VCaP (cell line): Measurements from ENCODE around the gene ZNF385A.

ENCODE experiments used
- H3K27ac ChIP-seq: fragments of 450-650 bp; 2 replicates; pipeline ENCODE4 v1.5.1; 2017
- TF ChIP-seq, protein P1 (sequence below): fragments of 450-650 bp; conservative IDR thresholded peaks from 2 replicates; pipeline ENCODE4 v1.5.1; 2017; ENCODE audit warnings: mild to moderate bottlenecking, moderate library complexity

The ZNF385A gene

DNA sequence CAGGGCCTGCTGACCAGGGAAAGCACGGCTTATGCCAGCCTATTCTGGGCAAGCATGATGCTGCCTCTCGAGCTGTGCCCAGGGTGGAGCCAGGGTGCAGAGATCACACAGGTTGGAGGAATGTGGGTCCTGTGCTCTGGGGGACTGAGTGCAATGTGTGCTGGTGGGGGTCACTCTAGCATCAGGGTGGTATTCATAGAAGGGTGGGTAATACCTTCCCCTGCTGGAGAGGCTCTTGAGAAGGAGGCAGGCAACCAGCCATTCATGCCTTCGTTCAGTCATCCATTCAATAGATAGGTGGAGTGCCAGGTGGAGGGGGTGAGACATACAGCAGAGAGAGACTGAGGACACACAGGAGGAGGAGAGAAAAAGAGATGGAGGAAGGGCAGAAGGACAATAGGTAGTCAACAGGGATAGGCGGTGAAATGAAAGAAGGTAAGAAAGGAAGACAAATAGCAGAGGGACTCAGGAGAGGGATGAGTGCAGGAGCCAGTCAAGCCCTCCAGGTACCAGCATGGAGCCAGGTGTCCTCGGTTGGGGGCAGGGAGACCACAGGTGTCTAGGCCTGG, 5.2 kb upstream of the ZNF385A start:
- TF ChIP-seq, protein P1, sequence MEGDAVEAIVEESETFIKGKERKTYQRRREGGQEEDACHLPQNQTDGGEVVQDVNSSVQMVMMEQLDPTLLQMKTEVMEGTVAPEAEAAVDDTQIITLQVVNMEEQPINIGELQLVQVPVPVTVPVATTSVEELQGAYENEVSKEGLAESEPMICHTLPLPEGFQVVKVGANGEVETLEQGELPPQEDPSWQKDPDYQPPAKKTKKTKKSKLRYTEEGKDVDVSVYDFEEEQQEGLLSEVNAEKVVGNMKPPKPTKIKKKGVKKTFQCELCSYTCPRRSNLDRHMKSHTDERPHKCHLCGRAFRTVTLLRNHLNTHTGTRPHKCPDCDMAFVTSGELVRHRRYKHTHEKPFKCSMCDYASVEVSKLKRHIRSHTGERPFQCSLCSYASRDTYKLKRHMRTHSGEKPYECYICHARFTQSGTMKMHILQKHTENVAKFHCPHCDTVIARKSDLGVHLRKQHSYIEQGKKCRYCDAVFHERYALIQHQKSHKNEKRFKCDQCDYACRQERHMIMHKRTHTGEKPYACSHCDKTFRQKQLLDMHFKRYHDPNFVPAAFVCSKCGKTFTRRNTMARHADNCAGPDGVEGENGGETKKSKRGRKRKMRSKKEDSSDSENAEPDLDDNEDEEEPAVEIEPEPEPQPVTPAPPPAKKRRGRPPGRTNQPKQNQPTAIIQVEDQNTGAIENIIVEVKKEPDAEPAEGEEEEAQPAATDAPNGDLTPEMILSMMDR = no peak
- H3K27ac ChIP-seq = peak overlapping the region; percentile 95

DNA sequence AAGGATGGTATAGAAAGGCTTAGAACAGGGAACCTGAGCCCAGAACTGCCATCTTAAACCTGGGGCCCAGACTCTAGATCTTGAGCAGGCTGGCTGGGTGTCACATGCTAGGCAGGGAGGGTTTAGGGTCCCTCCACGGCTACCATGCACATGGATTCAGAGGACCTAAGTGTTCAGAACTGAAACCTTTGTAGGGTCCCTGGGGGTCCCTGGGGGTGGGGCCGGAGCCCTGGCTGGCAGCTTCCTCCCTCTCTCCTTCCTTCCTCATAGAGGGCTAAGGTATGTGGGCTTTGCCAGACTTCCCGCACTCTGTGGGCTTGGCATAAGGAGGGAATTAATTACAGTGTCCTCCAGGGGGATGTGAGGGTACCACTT, 4.6 kb upstream of the ZNF385A start:
- peak overlapping the region; percentile 95 for H3K27ac ChIP-seq
- TF ChIP-seq, protein P1 = no peak

DNA sequence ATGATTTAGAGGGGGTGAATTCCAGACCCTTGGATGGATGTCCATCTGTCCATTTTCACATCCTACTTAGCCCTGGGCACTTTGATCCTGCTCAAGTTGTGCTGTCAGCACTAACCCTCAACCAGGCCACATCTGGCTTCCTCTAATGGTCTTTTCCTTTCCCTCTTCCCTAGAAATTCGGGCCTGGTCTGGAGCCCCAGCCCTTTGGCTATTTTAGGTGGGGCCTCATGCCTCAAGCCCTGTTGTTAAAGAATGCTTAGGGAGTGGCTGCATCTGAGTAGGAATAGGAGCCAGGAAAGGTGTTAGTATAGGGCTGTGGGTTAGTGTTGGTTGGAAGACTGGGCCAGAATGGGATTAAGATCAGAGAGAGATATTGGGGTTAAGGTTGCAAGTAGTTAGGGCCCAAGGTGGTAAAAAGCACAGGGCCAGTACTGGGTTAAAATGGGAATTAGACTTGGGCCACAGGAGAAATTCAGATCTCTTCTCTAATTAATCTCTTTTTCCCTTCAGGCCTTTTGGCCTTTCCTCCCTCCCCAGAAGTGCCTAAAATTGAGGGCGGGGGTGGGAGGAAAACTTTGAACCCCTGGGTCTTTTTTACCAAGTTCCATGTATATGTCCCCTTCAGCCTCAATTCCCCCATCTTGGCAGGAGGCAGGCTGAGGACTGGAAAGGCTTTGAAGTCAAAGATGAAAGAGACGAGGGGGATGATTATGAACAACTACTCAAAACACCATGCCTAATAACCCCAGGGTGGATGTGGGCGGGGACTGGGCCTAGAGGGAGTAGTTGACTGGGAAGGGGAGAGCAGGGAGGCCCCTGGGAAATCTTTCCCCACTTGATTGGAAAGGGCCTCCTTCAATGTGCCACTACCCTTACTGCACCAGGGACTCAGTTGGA, 4.0 kb upstream of the ZNF385A start:
- peak overlapping the region; percentile 95 for H3K27ac ChIP-seq
- TF ChIP-seq, protein P1 = no peak

DNA sequence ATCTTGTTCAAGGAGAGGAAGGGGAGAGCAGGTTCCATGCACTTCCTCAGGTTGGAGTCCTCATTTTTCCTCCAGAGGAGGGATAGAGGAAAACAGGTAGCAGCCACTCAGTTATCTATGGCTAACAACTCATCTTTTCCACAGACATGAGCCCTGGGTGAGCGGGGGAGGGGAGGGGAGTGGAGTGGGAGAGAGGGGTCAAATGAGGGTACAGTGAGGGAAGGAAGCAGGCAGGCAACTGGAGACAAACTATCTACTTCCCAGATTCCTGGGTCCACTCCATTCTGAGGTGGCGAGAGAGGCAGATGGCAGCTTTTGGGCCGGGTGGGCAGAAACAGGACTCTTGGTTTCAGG, 2.6 kb upstream of the ZNF385A start:
- TF ChIP-seq, protein P1 = no peak
- peak overlapping the region; percentile 95 for H3K27ac ChIP-seq

DNA sequence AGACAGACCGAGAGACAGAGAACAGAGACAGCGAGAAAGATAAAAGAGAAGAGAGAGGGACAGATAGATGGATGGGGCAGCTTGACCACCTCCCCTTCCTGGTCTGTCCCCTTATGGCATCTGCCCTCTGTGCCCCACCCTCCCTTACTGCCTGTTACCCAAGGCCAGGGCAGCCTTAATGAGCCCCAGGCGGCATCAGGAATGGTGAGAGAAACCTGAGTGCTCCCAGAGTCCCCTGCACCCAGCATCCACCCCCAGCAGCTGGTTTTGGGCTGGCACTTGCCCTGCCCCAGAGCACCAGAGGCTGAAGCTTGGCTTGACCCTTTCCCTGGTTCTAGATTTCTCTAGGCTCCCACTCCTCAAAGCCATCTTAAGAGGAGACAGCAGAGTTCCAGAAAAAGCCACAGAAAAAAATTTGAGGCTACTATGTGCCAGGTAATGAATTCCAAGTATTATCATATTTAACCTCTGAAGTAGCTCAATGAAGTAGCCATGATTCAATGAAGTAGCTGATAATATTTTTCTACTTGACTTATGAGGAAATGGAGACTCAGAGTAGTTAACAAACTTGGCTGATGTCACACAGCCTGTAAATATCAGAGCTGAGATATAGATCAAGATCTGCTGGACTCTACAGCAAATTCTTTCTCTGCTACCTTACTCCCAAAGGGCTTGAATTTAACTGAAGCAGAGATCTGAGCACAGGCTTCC, 2.0 kb upstream of the ZNF385A start:
- TF ChIP-seq, protein P1 = no peak
- peak overlapping the region; percentile 95 for H3K27ac ChIP-seq

DNA sequence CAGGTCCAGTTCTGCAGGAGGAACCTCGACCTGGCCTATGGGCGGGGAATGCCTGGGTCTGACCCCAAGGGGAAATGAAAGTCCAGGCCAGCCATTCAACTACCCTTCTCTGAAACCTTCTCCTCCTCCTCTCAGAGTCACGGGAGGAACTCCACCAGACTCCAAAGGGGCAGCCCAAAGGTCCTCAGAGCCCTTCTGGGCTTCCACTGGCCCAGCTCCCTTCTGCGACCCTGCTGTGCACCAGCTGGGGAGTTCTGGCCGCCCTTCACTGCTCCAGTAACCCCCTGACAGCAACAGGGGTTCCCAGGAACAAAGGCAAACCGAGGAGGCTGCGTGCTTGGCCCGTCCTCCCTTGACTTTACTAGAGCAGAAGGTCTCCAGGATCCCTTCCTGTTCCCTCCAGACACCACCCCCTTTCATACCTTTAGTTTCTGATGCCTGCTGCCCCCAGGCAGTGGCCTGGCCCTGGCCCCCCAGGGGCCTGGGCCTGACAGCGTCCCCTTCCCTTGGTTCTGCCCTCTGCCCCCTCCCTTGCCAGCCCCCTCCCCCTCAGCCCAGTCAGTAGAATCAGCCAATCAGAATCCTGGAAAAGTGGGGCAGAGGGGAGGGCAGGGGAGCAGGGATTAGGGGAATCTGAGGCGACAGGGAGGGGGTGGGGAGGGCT, 850 bp upstream of the ZNF385A start:
- TF ChIP-seq, protein P1 = no peak
- H3K27ac ChIP-seq = peak overlapping the region; percentile 95
